GM12878 (cell line): ENCODE data around the gene LMLN. TPM values are rescaled to one million over a fixed set of nuclear protein-coding genes. Genes with fewer than 3 reads are reported as not detected.

Source experiments
- ATAC-seq: fragments of 200-7000 bp; cut with Tn5 transposase; 3 replicates; pipeline ENCODE4 v1.9.1; 2020; ENCODE audit warnings: mild to moderate bottlenecking, moderate library complexity
- BruUV-seq: library from RNA; stranded (reverse); fragments of 400-500 nt; replicated peaks from 2 replicates; lab custom pipeline; 2021; lab: Mats Ljungman, UMichigan
- CTCF ChIA-PET: fragments of 300-600 bp; sonication (Branson Sonifier 250); formaldehyde crosslinking; extraction: SDS; loops from one replicate; lab custom pipeline; 2021; ENCODE audit warnings: inconsistent platforms; lab: Yijun Ruan, JAX
- POLR2A ChIA-PET: fragments of 350-600 bp; formaldehyde crosslinking; extraction: SDS; loops from one replicate; lab custom pipeline; 2021; ENCODE audit warnings: inconsistent platforms; lab: Charles Lee
- RAD21 ChIA-PET: fragments of 300-600 bp; sonication (Branson Sonifier 250); formaldehyde crosslinking; loops from one replicate; lab custom pipeline; 2023; ENCODE audit warnings: antibody characterized with exemption; ENCODE audit not compliant: unreplicated experiment; lab: Charles Lee
- SMC1A ChIA-PET: fragments of 300-600 bp; sonication (Branson Sonifier 250); formaldehyde crosslinking; loops from one replicate; lab custom pipeline; 2023; ENCODE audit not compliant: unreplicated experiment, uncharacterized antibody; lab: Charles Lee
- DNase-seq: peaks from one replicate; pipeline ENCODE4 v3.0.0-alpha.2; 2011; ENCODE audit warnings: low read depth, low spot score
- FAIRE-seq: peaks from 3 replicates; lab custom pipeline; 2011; peaks lifted over from hg19 to GRCh38; lab: Jason Lieb, UNC
- H2AFZ ChIP-seq: 2 replicates; pipeline ENCODE4 v1.6.0; 2011; ENCODE audit warnings: low read depth, low read length, control low read depth; ENCODE audit not compliant: control insufficient read depth
- H3K27ac ChIP-seq: 2 replicates; pipeline ENCODE4 v1.5.1; 2011; ENCODE audit warnings: control low read depth; ENCODE audit not compliant: control insufficient read depth, insufficient read depth
- H3K27me3 ChIP-seq, 2 experiments: replicated peaks in 1 of 2; 2 replicates each; pipeline versions ENCODE4 v1.6.0 to v1.6.1; 2011; ENCODE audit warnings: low read length in 1 of 2; ENCODE audit not compliant: control insufficient read depth in 2 of 2, insufficient read depth in 2 of 2
- H3K36me3 ChIP-seq, 2 experiments: 2 replicates each; pipeline ENCODE4 v1.5.1; 2011; ENCODE audit warnings: low read length in 1 of 2; ENCODE audit not compliant: control insufficient read depth in 2 of 2, insufficient read depth in 2 of 2
- H3K4me1 ChIP-seq: 2 replicates; pipeline ENCODE4 v1.6.1; 2011; ENCODE audit warnings: mild to moderate bottlenecking, low read length, moderate library complexity, mixed read lengths; ENCODE audit not compliant: control insufficient read depth, insufficient read depth
- H3K4me2 ChIP-seq: 2 replicates; pipeline ENCODE4 v1.6.0; 2011; ENCODE audit warnings: control low read depth; ENCODE audit not compliant: control insufficient read depth, insufficient read depth
- H3K4me3 ChIP-seq: fragments of 200-600 bp; sonication (generic); 2 replicates; pipeline ENCODE4 v1.5.1; 2016
- H3K79me2 ChIP-seq: 2 replicates; pipeline ENCODE4 v1.6.0; 2011; ENCODE audit warnings: low read length; ENCODE audit not compliant: control insufficient read depth, insufficient read depth
- H3K9ac ChIP-seq: 2 replicates; pipeline ENCODE4 v1.8.0; 2011; ENCODE audit warnings: low read length, control low read depth, mixed read lengths; ENCODE audit not compliant: control insufficient read depth, insufficient read depth
- H3K9me3 ChIP-seq: replicated peaks from 3 replicates; pipeline ENCODE4 v1.5.1; 2011; ENCODE audit warnings: mild to moderate bottlenecking, low read length; ENCODE audit not compliant: control insufficient read depth, insufficient read depth
- H4K20me1 ChIP-seq: 2 replicates; pipeline ENCODE4 v1.6.0; 2011; ENCODE audit not compliant: control insufficient read depth, insufficient read depth
- ATF7 ChIP-seq: fragments of 450-650 bp; IDR thresholded peaks from 2 replicates; pipeline ENCODE4 v1.6.1; 2016; ENCODE audit warnings: low read depth, mild to moderate bottlenecking
- CBX3 ChIP-seq: fragments of 200-600 bp; sonication (generic); IDR thresholded peaks from 2 replicates; pipeline ENCODE4 v1.6.1; 2016; ENCODE audit warnings: low read depth, borderline replicate concordance
- DPF2 ChIP-seq: fragments of 450-650 bp; IDR thresholded peaks from 2 replicates; pipeline ENCODE4 v1.6.1; 2017; ENCODE audit warnings: mild to moderate bottlenecking
- KAT2A ChIP-seq: conservative IDR thresholded peaks from 2 replicates; pipeline ENCODE4 v1.6.1; 2011; ENCODE audit warnings: low read depth, low read length; ENCODE audit not compliant: control insufficient read depth
- MXI1 ChIP-seq: fragments of 150-350 bp; IDR thresholded peaks from 2 replicates; pipeline ENCODE4 v1.6.1; 2011; ENCODE audit warnings: low read depth, mild to moderate bottlenecking, inconsistent platforms, low read length, improper control_type of control experiment
- NFIC ChIP-seq: IDR thresholded peaks from 2 replicates; pipeline ENCODE4 v1.6.1; 2012; ENCODE audit warnings: low read depth, mild to moderate bottlenecking, inconsistent platforms, low read length, moderate library complexity
- PAX8 ChIP-seq: fragments of 450-650 bp; IDR thresholded peaks from 2 replicates; pipeline ENCODE4 v1.6.1; 2017; ENCODE audit warnings: mild to moderate bottlenecking, moderate library complexity
- PML ChIP-seq: IDR thresholded peaks from 2 replicates; pipeline ENCODE4 v1.6.1; 2012; ENCODE audit warnings: low read length, inconsistent platforms
- POU2F2 ChIP-seq: IDR thresholded peaks from 3 replicates; pipeline ENCODE4 v1.6.1; 2011; ENCODE audit warnings: low read depth, mild to moderate bottlenecking, low read length, borderline replicate concordance
- RELB ChIP-seq: fragments of 450-650 bp; IDR thresholded peaks from 2 replicates; pipeline ENCODE4 v1.6.1; 2017; ENCODE audit warnings: low read depth, mild to moderate bottlenecking, moderate library complexity
- RUNX3 ChIP-seq: IDR thresholded peaks from 2 replicates; pipeline ENCODE4 v1.6.1; 2012; ENCODE audit warnings: low read length, inconsistent platforms
- TCF3 ChIP-seq: IDR thresholded peaks from 2 replicates; pipeline ENCODE4 v1.6.1; 2012; ENCODE audit warnings: low read depth, mild to moderate bottlenecking, low read length, borderline replicate concordance; ENCODE audit not compliant: insufficient read depth
- WGBS: methylation state at CpG from one replicate; pipeline ENCODE4 v1.1.6; 2016; ENCODE audit warnings: low lambda C conversion rate; ENCODE audit not compliant: insufficient replicate concordance, insufficient coverage; ENCODE audit errors: missing lambda C conversion rate; 5-methylcytosine and 5-hydroxymethylcytosine counted together
- in situ Hi-C: fragments of 300-500 bp; cut with MboI; formaldehyde crosslinking; loops from 9 replicates; pipeline ENCODE4 v1.14.3; 2018; ENCODE audit warnings: mixed read lengths
- intact Hi-C: fragments of 100-400 bp; cut with micrococcal nuclease; formaldehyde crosslinking; loops from one replicate; pipeline ENCODE4 v1.14.2; 2022; ENCODE audit not compliant: unreplicated experiment
- polyA plus RNA-seq, 11 experiments: library from polyadenylated mRNA; depleted of rRNA in 4 of 11; unstranded in 6 of 11; stranded (reverse) in 5 of 11; fragments of >200 nt; fragmentation: Nextera tagmentation in 4 of 11; fragmentation: Illumina TruSeq in 1 of 11; extraction: Ambion mirVana in 4 of 11; extraction: Trizol in 1 of 11; gene quantifications; 1 replicate in 1 of 11; 2 replicates in 10 of 11; pipeline versions ENCODE4 v1.2.1 to v1.2.3, GENCODE V29; 2011 to 2016; ENCODE audit warnings: inconsistent platforms in 2 of 11, missing spikeins in 2 of 11, low read depth in 1 of 11
- total RNA-seq, 4 experiments: library from RNA; depleted of rRNA in 3 of 4; stranded (reverse); fragments of >200 nt in 3 of 4; fragmentation: Illumina TruSeq in 1 of 4; extraction: Trizol in 1 of 4; gene quantifications; 2 replicates each; pipeline versions ENCODE4 v1.2.1 to v1.2.3, GENCODE V29; 2013 to 2021

The LMLN gene
- total and polyA plus RNA-seq, 10 of the 15 experiments (the other 5 are each of a cell fraction or from before 2014, with no cell fraction given), result 0.02 to 1.7 (median 0.81) TPM

- peak; percentile 57; the same call in 1 of the 2 replicates for TF ChIP-seq RELB
- TF ChIP-seq KAT2A, result no peak
- no peak for TF ChIP-seq POU2F2
- peak; percentile 86 for TF ChIP-seq MXI1
These were observed at the start of gene LMLN (continued) for GRCh38 chr3:197959891-197960693.

- Histone ChIP-seq H3K4me1 (no peaks in the 10 kb centered on the region), H2AFZ (no peak overlapping the region), H3K9ac (no peak overlapping the region), H4K20me1 (no peaks in the 10 kb centered on the region), H3K79me2 (no peaks in the 10 kb centered on the region), H3K4me3 (no peak overlapping the region), H3K27ac (no peak overlapping the region), H3K4me2 (no peak overlapping the region), H3K27me3 (0 out of 4 replicates have a peak, but pooled peaks cover 0 to 3% of the 10 kb centered on the region in 2 experiments), H3K36me3 (no peaks in the 10 kb centered on the region), H3K9me3 (no peaks in the 10 kb centered on the region)
- ChIA-PET RAD21 (no interaction called here), CTCF (no interaction called here), POLR2A (no interaction called here), SMC1A (no interaction called here)
- TF ChIP-seq PML, result no peak
- no peak for TF ChIP-seq NFIC
- no peak for TF ChIP-seq PAX8
- TF ChIP-seq RUNX3, result no peak
- TF ChIP-seq CBX3, result no peak
- TF ChIP-seq TCF3, result no peak
- TF ChIP-seq DPF2, result no peak
- no peak for TF ChIP-seq ATF7
- intact Hi-C loops, result no loop called here
- FAIRE-seq, result no peak
- in situ Hi-C loops, result no loop called here
- no peak for ATAC-seq
- no TSS peak for BruUV-seq
- WGBS, result 35% methylated on average over 33 of the region's 33 CpGs
- no peak for DNase-seq
These were observed 47.1 kb upstream of the LMLN start for GRCh38 chr3:197912741-197913476.
